K562 (cell line): ENCODE data around the gene TPRG1L. TPM values are rescaled to one million over a fixed set of nuclear protein-coding genes. Genes with fewer than 3 reads are reported as not detected.

Experiments used
- ATAC-seq: fragments of 200-7000 bp; cut with Tn5 transposase; 3 replicates; pipeline ENCODE4 v1.9.1; 2020; ENCODE audit warnings: moderate library complexity
- BruUV-seq: library from RNA; stranded (reverse); fragments of 400-500 nt; replicated peaks from 2 replicates; lab custom pipeline; 2021; lab: Mats Ljungman, UMichigan
- CTCF ChIA-PET: fragments of 300-600 bp; formaldehyde crosslinking; extraction: SDS; loops from one replicate; lab custom pipeline; 2021; ENCODE audit warnings: low intra/inter-chr PET ratio; lab: Yijun Ruan, JAX
- POLR2A ChIA-PET: fragments of 300-600, 350-650 bp; sonication (Branson Sonifier 250); formaldehyde crosslinking; extraction: SDS; loops from one replicate; lab custom pipeline; 2021; ENCODE audit warnings: antibody characterized with exemption, inconsistent platforms; lab: Yijun Ruan, JAX
- DNase-seq, 4 experiments: peaks; one replicate each; pipeline versions ENCODE4 v3.0.0 to v3.0.0-alpha.2; 2011 to 2018; ENCODE audit warnings: low spot score in 3 of 4, mixed read lengths in 3 of 4; ENCODE audit errors: extremely low read depth in 1 of 4
- FAIRE-seq: peaks from 2 replicates; lab custom pipeline; 2011; peaks lifted over from hg19 to GRCh38; lab: Jason Lieb, UNC
- H2AFZ ChIP-seq: 2 replicates; pipeline ENCODE4 v1.6.0; 2011; ENCODE audit warnings: low read depth, low read length, control low read depth, inconsistent platforms
- H3K27ac ChIP-seq: fragments of 200-600 bp; 3 replicates; pipeline ENCODE4 v1.8.0; 2011; ENCODE audit warnings: low read depth, mild to moderate bottlenecking, control low read depth, inconsistent platforms, low read length, moderate library complexity, mixed read lengths; ENCODE audit errors: extremely low read depth
- H3K27me3 ChIP-seq, 2 experiments: fragments of 300-600 bp in 1 of 2; 2 replicates in 1 of 2; 3 replicates in 1 of 2; pipeline versions ENCODE4 v1.6.0 to v1.8.0; 2011; ENCODE audit warnings: inconsistent platforms in 2 of 2, low read length in 2 of 2, mild to moderate bottlenecking in 1 of 2, mixed read lengths in 1 of 2, moderate library complexity in 1 of 2; ENCODE audit not compliant: control insufficient read depth in 2 of 2, insufficient read depth in 2 of 2
- H3K36me3 ChIP-seq: fragments of 300-600 bp; 3 replicates; pipeline ENCODE4 v1.8.0; 2011; ENCODE audit warnings: mild to moderate bottlenecking, low read length, inconsistent platforms; ENCODE audit not compliant: control insufficient read depth, insufficient read depth
- H3K4me1 ChIP-seq, 2 experiments: fragments of 200-600 bp in 1 of 2; replicated peaks in 1 of 2; 2 replicates in 1 of 2; 3 replicates in 1 of 2; pipeline versions ENCODE4 v1.5.1 to v1.8.0; 2011; ENCODE audit warnings: inconsistent platforms in 2 of 2, low read length in 2 of 2, mild to moderate bottlenecking in 1 of 2, mixed read lengths in 1 of 2, moderate library complexity in 1 of 2; ENCODE audit not compliant: control insufficient read depth in 2 of 2, insufficient read depth in 2 of 2
- H3K4me2 ChIP-seq: 2 replicates; pipeline ENCODE4 v1.6.1; 2011; ENCODE audit warnings: low read length, control low read depth, inconsistent platforms, mixed read lengths; ENCODE audit not compliant: insufficient read depth
- H3K4me3 ChIP-seq: fragments of 200-600 bp; sonication (generic), shearing (Covaris generic); 2 replicates; pipeline ENCODE4 v1.5.1; 2016; ENCODE audit warnings: control low read depth, inconsistent platforms
- H3K79me2 ChIP-seq: fragments of 200-600 bp; 3 replicates; pipeline ENCODE4 v1.8.0; 2011; ENCODE audit warnings: low read length, inconsistent platforms; ENCODE audit not compliant: control insufficient read depth, insufficient read depth
- H3K9ac ChIP-seq, 2 experiments: 2 replicates each; pipeline versions ENCODE4 v1.6.0 to v1.6.1; 2011; ENCODE audit warnings: low read depth in 2 of 2, low read length in 2 of 2, control low read depth in 1 of 2, inconsistent platforms in 1 of 2, mild to moderate bottlenecking in 1 of 2, mixed read lengths in 1 of 2; ENCODE audit not compliant: insufficient read depth in 1 of 2
- H3K9me1 ChIP-seq: one replicate; pipeline ENCODE4 v1.6.0; 2011; ENCODE audit warnings: inconsistent platforms, mild to moderate bottlenecking, low read length, moderate library complexity; ENCODE audit not compliant: control insufficient read depth, insufficient read depth
- H3K9me3 ChIP-seq: replicated peaks from 2 replicates; pipeline ENCODE4 v1.5.1; 2011; ENCODE audit warnings: low read depth, low read length, inconsistent platforms; ENCODE audit not compliant: control insufficient read depth, insufficient read depth
- H4K20me1 ChIP-seq: replicated peaks from 2 replicates; pipeline ENCODE4 v1.6.1; 2011; ENCODE audit warnings: low read length, inconsistent platforms, mixed read lengths; ENCODE audit not compliant: control insufficient read depth, insufficient read depth
- ADNP ChIP-seq: fragments of 200-800 bp; sonication (Bioruptor generic); IDR thresholded peaks from 2 replicates; pipeline ENCODE4 v1.6.1; 2016; ENCODE audit warnings: missing genetic modification characterization, missing compliant biosample characterization
- NR2C2 ChIP-seq, 2 experiments: fragments of 200-800 bp in 1 of 2; sonication (Bioruptor generic) in 1 of 2; sonication (generic) in 1 of 2; formaldehyde crosslinking in 1 of 2; IDR thresholded peaks; 2 replicates each; pipeline versions ENCODE4 v1.6.1 to v1.8.0; 2016 to 2022; ENCODE audit warnings: mild to moderate bottlenecking in 1 of 2, missing compliant biosample characterization in 1 of 2, missing genetic modification characterization in 1 of 2, missing genetic modification reagents in 1 of 2
- TFAP4 ChIP-seq: sonication (generic); formaldehyde crosslinking; IDR thresholded peaks from 2 replicates; pipeline ENCODE4 v1.8.0; 2022; ENCODE audit warnings: missing genetic modification reagents, mild to moderate bottlenecking, moderate library complexity, borderline replicate concordance
- ZNF263 ChIP-seq: sonication (generic); formaldehyde crosslinking; IDR thresholded peaks from 2 replicates; pipeline ENCODE4 v1.8.0; 2022; ENCODE audit warnings: mild to moderate bottlenecking, missing genetic modification reagents, borderline replicate concordance
- ZNF668 ChIP-seq: fragments of 250-450 bp; sonication (Bioruptor Pico); IDR thresholded peaks from 2 replicates; pipeline ENCODE4 v1.8.0; 2022; ENCODE audit warnings: mild to moderate bottlenecking, inconsistent platforms
- ZNF79 ChIP-seq: fragments of 250-450 bp; sonication (Bioruptor Pico); IDR thresholded peaks from 2 replicates; pipeline ENCODE4 v1.4.0; 2020; ENCODE audit warnings: low read depth, mild to moderate bottlenecking, moderate library complexity
- WGBS: fragments of 100-300 bp; shearing (Covaris generic); methylation state at CpG from one replicate; pipeline ENCODE4 v1.1.6; 2016; ENCODE audit warnings: low coverage, mixed read lengths; ENCODE audit not compliant: insufficient coverage; ENCODE audit errors: missing lambda C conversion rate; 5-methylcytosine and 5-hydroxymethylcytosine counted together
- in situ Hi-C: fragments of 300-500 bp; cut with MboI; formaldehyde crosslinking; loops from 4 replicates; pipeline ENCODE4 v1.15.0; 2018; ENCODE audit warnings: inconsistent platforms, mixed read lengths
- intact Hi-C: fragments of 100-400 bp; cut with micrococcal nuclease; formaldehyde crosslinking; loops from 2 replicates; pipeline ENCODE4 v1.14.2; 2022
- polyA plus RNA-seq, 8 experiments: library from polyadenylated mRNA; depleted of rRNA in 4 of 8; stranded (reverse) in 5 of 8; unstranded in 3 of 8; fragments of >200 nt; fragmentation: Nextera tagmentation in 2 of 8; fragmentation: Illumina TruSeq in 1 of 8; extraction: Ambion mirVana in 2 of 8; extraction: Trizol in 1 of 8; gene quantifications; 2 replicates each; pipeline versions ENCODE4 v1.2.1 to v1.2.3, GENCODE V29; 2011 to 2014; ENCODE audit warnings: inconsistent platforms in 1 of 8, missing spikeins in 1 of 8
- total RNA-seq, 7 experiments: library from RNA; depleted of rRNA in 6 of 7; stranded (reverse); fragments of >200 nt in 6 of 7; fragmentation: Illumina TruSeq in 2 of 7; extraction: Trizol in 2 of 7; gene quantifications; 2 replicates each; pipeline versions ENCODE4 v1.2.1 to v1.2.3, GENCODE V29; 2011 to 2021; ENCODE audit warnings: low replicate concordance in 1 of 7

The TPRG1L gene
- total and polyA plus RNA-seq, 9 of the 15 experiments (the other 6 are each of a cell fraction or from before 2014, with no cell fraction given), result 1.6 to 11.0 (median 6.2) TPM

GRCh38 chr1:3671371-3672180 is 46.8 kb downstream of the TPRG1L start (continued):
- TF ChIP-seq ZNF79 (CRISPR knock-in tag) (no peak), TFAP4 (peak; percentile 42; the same call in 1 of the 2 replicates), ADNP (tag) (no peak), ZNF263 (CRISPR knock-in tag) (0 out of 2 replicates have a peak, but pooled peaks have one; percentile 14)

GRCh38 chr1:3672231-3672970 is 47.6 kb downstream of the TPRG1L start:
- DNase-seq (no peak), ATAC-seq (no peak), FAIRE-seq (no peak)
- ChIA-PET CTCF (no interaction called here), POLR2A (interaction anchor here (0.6 to 1.6 kb wide), 5 partner anchors 11 to 85 kb away, joined by 3 to 4 read pairs (median 3); partner anchors contain the start of gene WRAP73)
- Histone ChIP-seq H3K9me3 (no peaks in the 10 kb centered on the region), H3K4me1 (peaks cover 3 to 64% of the 10 kb centered on the region in 2 experiments; a peak in 3 of 5 replicates), H3K36me3 (no peaks in the 10 kb centered on the region), H4K20me1 (peaks cover 57% of the 10 kb centered on the region), H3K27me3 (peaks cover 48 to 82% of the 10 kb centered on the region in 2 experiments; a peak in 4 of 5 replicates), H3K4me3 (no peak overlapping the region), H3K9me1 (peaks cover 4% of the 10 kb centered on the region), H3K27ac (no peak overlapping the region), H3K79me2 (no peaks in the 10 kb centered on the region), H3K9ac (no peak overlapping the region; a peak in 1 of 4 replicates), H2AFZ (no peak overlapping the region), H3K4me2 (no peak overlapping the region)
- BruUV-seq, result no TSS peak
- WGBS, result 6% methylated on average over 21 of the region's 21 CpGs
- intact Hi-C loops (no loop called here), in situ Hi-C loops (no loop called here)
- no peak for TF ChIP-seq NR2C2 (CRISPR knock-in tag; IDR thresholded peaks at IDR 0.05)
- peak; percentile 26; the same call in 1 of the 2 replicates for TF ChIP-seq NR2C2 (tag; IDR thresholded peaks at IDR 0.05)
- TF ChIP-seq ZNF668 (CRISPR knock-in tag), result no peak
